ENCODE measurements around the gene PCSK2. TPM values are rescaled to one million over a fixed set of nuclear protein-coding genes. Genes with fewer than 3 reads are reported as not detected.

Gene PCSK2
- total RNA-seq, 1 experiment from 2014 or later: not detected

GRCh38 chr20:17495826-17496225, 269.0 kb downstream of the PCSK2 start:
- no peak for DNase-seq
- CTCF ChIA-PET: no interaction called here
- no peaks in the 10 kb centered on the region for H3K4me1 Mint-ChIP-seq (ENCODE audit: low read depth, unreplicated experiment)
- no peak overlapping the region for H3K4me3 Mint-ChIP-seq (ENCODE audit: low read depth, unreplicated experiment)
- H3K27ac Mint-ChIP-seq (ENCODE audit: unreplicated experiment): no peak overlapping the region
- H3K9me3 Mint-ChIP-seq (ENCODE audit: low read depth, unreplicated experiment): no peaks in the 10 kb centered on the region
- intact Hi-C loops (cut with micrococcal nuclease; ENCODE audit: unreplicated experiment): no loop called here
- no peaks in the 10 kb centered on the region for H3K36me3 Mint-ChIP-seq (ENCODE audit: insufficient read depth, unreplicated experiment)
- H3K27me3 Mint-ChIP-seq (ENCODE audit: unreplicated experiment): peaks cover 14% of the 10 kb centered on the region
- BruUV-seq (replicated peaks): no TSS peak
- no peak for TF ChIP-seq CTCF (IDR thresholded peaks at IDR 0.05; ENCODE audit: unreplicated experiment)

GRCh38 chr20:17497821-17498580, 271.2 kb downstream of the PCSK2 start:
- no peaks in the 10 kb centered on the region for H3K4me1 Mint-ChIP-seq (ENCODE audit: low read depth, unreplicated experiment)
- DNase-seq: no peak
- H3K4me3 Mint-ChIP-seq (ENCODE audit: low read depth, unreplicated experiment): no peak overlapping the region
- no peaks in the 10 kb centered on the region for H3K36me3 Mint-ChIP-seq (ENCODE audit: insufficient read depth, unreplicated experiment)
- H3K27ac Mint-ChIP-seq (ENCODE audit: unreplicated experiment): no peak overlapping the region
- CTCF ChIA-PET: no interaction called here
- no TSS peak for BruUV-seq (replicated peaks)
- intact Hi-C loops (cut with micrococcal nuclease; ENCODE audit: unreplicated experiment): no loop called here
- TF ChIP-seq CTCF (IDR thresholded peaks at IDR 0.05; ENCODE audit: unreplicated experiment): no peak
- H3K27me3 Mint-ChIP-seq (ENCODE audit: unreplicated experiment): peaks cover 8% of the 10 kb centered on the region
- no peaks in the 10 kb centered on the region for H3K9me3 Mint-ChIP-seq (ENCODE audit: low read depth, unreplicated experiment)

GRCh38 chr20:17498641-17499040, 271.8 kb downstream of the PCSK2 start:
- Mint-ChIP-seq H3K9me3 (ENCODE audit: low read depth, unreplicated experiment) (no peaks in the 10 kb centered on the region), H3K27ac (ENCODE audit: unreplicated experiment) (no peak overlapping the region), H3K36me3 (ENCODE audit: insufficient read depth, unreplicated experiment) (no peaks in the 10 kb centered on the region), H3K4me3 (ENCODE audit: low read depth, unreplicated experiment) (no peak overlapping the region), H3K4me1 (ENCODE audit: low read depth, unreplicated experiment) (no peaks in the 10 kb centered on the region), H3K27me3 (ENCODE audit: unreplicated experiment) (peaks cover 8% of the 10 kb centered on the region)
- no peak for TF ChIP-seq CTCF (IDR thresholded peaks at IDR 0.05; ENCODE audit: unreplicated experiment)
- no TSS peak for BruUV-seq (replicated peaks)
- CTCF ChIA-PET: no interaction called here
- DNase-seq: no peak
- intact Hi-C loops (cut with micrococcal nuclease; ENCODE audit: unreplicated experiment): no loop called here

- TF ChIP-seq CTCF (IDR thresholded peaks at IDR 0.05; ENCODE audit: unreplicated experiment): no peak
- Mint-ChIP-seq H3K27me3 (ENCODE audit: unreplicated experiment) (peaks cover 8% of the 10 kb centered on the region), H3K27ac (ENCODE audit: unreplicated experiment) (no peak overlapping the region), H3K9me3 (ENCODE audit: low read depth, unreplicated experiment) (no peaks in the 10 kb centered on the region), H3K36me3 (ENCODE audit: insufficient read depth, unreplicated experiment) (no peaks in the 10 kb centered on the region), H3K4me1 (ENCODE audit: low read depth, unreplicated experiment) (peaks cover 1% of the 10 kb centered on the region), H3K4me3 (ENCODE audit: low read depth, unreplicated experiment) (no peak overlapping the region)
- intact Hi-C loops (cut with micrococcal nuclease; ENCODE audit: unreplicated experiment): no loop called here
- no peak for DNase-seq
- CTCF ChIA-PET: no interaction called here
- BruUV-seq (replicated peaks): no TSS peak
Observed at GRCh38 chr20:17499041-17499440, 272.2 kb downstream of the PCSK2 start.
